ENCODE results near the gene ANHX.

DNA sequence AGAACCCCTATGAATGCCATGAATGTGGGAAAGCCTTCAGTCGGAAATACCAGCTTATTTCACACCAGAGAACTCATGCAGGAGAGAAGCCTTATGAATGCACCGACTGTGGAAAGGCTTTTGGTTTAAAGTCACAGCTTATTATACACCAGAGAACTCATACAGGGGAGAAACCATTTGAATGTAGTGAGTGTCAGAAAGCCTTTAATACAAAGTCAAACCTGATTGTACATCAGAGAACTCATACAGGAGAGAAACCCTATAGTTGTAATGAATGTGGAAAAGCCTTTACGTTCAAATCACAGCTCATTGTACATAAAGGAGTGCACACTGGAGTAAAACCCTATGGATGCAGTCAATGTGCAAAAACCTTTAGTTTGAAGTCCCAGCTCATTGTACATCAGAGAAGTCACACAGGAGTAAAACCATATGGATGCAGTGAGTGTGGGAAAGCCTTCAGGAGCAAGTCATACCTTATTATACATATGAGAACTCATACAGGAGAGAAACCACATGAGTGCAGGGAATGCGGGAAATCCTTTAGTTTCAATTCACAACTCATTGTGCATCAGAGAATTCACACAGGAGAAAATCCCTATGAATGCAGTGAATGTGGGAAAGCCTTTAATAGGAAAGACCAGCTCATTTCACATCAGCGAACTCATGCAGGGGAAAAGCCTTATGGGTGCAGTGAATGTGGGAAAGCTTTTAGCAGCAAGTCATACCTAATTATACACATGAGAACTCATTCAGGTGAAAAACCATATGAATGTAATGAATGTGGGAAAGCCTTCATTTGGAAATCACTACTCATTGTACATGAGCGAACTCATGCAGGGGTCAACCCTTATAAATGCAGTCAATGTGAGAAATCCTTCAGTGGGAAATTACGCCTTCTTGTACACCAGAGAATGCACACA, 32.1 kb downstream of the ANHX start:
- TF ChIP-seq, protein P1, sequence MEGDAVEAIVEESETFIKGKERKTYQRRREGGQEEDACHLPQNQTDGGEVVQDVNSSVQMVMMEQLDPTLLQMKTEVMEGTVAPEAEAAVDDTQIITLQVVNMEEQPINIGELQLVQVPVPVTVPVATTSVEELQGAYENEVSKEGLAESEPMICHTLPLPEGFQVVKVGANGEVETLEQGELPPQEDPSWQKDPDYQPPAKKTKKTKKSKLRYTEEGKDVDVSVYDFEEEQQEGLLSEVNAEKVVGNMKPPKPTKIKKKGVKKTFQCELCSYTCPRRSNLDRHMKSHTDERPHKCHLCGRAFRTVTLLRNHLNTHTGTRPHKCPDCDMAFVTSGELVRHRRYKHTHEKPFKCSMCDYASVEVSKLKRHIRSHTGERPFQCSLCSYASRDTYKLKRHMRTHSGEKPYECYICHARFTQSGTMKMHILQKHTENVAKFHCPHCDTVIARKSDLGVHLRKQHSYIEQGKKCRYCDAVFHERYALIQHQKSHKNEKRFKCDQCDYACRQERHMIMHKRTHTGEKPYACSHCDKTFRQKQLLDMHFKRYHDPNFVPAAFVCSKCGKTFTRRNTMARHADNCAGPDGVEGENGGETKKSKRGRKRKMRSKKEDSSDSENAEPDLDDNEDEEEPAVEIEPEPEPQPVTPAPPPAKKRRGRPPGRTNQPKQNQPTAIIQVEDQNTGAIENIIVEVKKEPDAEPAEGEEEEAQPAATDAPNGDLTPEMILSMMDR (IDR thresholded peaks at IDR 0.05; ENCODE audit: low read length), result no peak
- no peak for TF ChIP-seq EZH2 (IDR thresholded peaks at IDR 0.05; ENCODE audit: borderline replicate concordance, low read length)

All from OCI-LY1 (cell line).